Activated CD4-positive, alpha-beta T cell treated with anti-CD3 and anti-CD28 coated beads, Interleukin-10, Interleukin-2, amounts not matched to agents 100 ng/mL and 50 ng/mL, durations not matched to agents 16 hours and 8 hours (primary cell): ENCODE results near the gene POLD4.
"Not testable (repeated sequence)": the region's sequence is repeated elsewhere in the genome, so short reads cannot be mapped to it uniquely, and the experiment has no call there.

ENCODE experiments used
- DNase-seq: peaks from one replicate; pipeline ENCODE4 v3.0.0-alpha.2; 2020

POLD4 gene

DNA sequence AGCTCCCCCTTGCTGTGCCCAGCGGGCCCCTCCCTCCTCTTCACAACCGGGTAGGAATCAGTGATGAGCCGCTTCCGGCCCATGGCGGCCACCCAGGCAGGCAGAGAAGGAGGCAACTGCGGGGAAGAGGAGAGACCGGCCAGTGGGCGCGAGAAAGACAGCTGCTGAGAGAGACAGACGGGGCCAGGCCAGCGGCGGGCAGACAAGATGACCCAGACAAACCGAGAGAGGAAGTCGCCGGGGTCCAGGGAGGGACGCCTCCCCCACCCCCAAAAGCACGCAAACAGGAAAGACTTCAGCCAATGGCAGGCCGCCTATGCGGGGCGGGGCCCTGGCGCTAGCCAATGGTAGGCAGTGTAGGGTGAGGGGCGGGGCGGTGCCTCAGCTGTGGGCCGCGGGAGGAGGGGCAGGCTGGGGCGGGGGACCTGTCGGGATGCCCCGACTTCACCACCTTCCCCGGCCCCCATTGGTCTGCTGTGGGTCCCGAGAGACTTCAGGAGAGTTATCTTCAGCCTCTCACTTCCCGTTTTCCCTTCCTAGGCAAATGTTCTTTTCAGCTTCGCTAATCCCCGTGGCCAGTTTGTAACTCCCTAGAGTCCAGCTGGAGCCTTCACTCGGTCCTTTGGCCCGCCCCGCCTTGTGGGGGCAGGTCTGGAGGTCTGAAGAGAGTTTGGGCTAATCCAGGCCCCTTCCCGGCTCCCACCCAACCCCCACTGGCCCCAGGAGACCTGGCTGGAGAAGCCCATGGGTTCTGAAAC is at the start of gene POLD4:
POLD4 (minus strand) TSS at position 230 of the 758 bp plus-strand sequence; CDS start at position 83, 147 bp downstream.
- peak; percentile 97 for DNase-seq

DNA sequence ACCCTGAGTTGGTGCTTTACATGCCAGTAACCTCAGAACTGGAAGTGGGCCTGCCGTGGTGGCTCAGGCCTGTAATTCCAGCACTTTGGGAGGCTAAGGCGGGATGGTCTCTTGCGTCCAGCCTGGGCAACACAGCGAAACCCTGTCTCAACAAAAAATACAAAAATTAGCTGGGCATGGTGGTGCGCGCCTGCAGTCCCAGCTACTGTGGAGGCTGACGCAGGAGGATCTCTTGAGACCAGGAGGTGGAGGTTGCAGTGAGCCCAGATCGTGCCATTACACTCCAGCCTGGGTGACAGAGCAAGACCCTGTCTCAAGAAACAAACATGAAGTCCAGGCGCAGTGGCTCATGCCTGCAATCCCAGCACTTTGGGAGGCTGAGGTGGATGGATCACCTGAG is 49.7 kb upstream of the POLD4 start:
- not testable (repeated sequence) for DNase-seq

DNA sequence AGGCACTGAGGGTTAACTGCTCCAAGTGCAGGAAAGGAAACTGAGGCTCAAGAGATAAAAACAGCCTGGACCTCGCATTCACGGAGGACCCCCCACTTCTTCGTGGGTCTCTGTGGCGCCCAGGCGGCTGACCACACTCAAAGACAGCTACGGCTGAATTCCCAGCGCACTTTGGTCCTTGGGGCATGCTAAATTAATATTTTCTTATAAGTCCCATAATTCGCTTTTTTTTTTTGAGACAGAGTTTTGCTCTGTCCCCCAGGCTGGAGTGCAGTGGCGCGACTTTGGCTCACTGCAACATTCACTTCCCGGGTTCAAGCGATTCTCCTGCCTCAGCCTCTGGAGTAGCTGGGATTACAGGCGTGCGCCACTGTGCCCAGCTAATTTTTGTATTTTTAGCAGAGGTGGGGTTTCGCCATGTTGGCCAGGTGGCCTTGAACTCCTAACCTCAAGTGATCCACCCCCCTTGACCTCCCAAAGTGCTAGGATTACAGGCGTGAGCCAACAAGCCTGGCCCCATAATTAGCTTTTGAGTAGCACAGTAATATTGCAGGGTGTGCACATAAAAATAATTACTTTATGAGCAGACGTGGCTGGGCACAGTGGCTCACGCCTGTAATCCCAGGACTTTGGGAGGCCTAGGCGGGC is 49.0 kb upstream of the POLD4 start:
- not testable (repeated sequence) for DNase-seq

DNA sequence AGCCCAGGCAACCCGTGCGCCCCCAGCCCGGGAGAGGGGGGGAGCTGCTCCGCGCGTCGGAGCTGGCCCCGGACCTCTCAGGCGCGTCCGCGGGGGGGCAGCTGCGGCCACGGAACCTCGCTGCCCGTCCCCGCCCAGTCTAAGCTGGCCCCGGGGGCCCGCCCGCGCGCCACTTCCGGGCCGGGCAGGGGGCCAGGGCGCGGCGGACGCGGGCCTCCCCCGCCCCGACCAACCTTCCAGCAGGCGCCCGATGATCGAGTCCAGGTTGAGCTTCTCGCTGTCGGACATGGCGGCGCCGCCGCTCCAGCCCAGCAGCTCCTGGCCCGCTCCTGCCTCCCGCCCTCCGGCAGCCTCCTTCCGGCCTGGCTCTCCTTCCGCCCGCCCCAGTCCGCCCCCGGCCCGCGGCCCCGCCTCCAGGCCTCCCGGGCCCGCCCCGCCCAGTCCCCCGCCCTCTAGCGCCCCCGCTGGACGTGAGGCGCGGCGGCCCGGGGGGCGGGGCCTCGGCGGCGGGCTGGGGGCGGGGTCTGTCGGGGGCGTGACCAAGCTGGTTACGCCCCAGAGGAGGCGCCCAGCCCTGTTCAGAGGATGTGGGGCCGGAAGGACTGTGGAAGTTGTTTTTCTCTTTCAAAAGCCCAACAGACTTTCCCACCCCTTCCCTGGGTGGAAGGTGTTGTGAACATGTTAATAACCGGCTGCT is 48.3 kb upstream of the POLD4 start, which contains the start of gene PPP1CA:
PPP1CA (minus strand) TSS at position 364 of the 697 bp plus-strand sequence; CDS start at position 288, 76 bp downstream.
- peak; percentile 94 for DNase-seq

DNA sequence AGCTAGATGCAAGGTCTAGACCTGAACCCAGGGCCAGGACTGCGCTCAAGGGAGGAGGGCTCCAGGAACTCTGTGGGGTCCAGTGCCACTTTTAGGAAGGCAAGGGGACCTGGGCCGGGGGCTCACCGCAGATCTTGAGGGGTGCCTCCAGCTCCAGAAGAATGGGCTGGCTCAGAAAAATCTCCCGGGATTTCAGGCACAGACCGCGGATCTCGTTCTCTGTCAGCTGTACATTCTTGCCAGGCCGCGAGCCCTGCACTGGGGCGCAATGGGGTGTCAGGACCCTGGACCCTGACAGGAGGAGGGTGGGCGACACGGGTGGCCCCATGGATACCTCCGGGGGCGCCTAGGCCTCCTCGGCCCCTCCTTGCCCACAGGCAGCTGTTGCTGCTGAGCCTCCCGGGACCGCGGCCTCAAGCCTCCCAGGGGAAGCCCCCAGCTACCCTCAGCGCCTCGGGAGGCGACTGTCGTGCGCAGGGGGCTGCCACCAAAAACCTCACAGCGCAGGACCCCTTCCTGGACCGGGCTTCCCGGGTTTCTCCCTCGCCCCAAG is 47.7 kb upstream of the POLD4 start:
- no peak for DNase-seq

DNA sequence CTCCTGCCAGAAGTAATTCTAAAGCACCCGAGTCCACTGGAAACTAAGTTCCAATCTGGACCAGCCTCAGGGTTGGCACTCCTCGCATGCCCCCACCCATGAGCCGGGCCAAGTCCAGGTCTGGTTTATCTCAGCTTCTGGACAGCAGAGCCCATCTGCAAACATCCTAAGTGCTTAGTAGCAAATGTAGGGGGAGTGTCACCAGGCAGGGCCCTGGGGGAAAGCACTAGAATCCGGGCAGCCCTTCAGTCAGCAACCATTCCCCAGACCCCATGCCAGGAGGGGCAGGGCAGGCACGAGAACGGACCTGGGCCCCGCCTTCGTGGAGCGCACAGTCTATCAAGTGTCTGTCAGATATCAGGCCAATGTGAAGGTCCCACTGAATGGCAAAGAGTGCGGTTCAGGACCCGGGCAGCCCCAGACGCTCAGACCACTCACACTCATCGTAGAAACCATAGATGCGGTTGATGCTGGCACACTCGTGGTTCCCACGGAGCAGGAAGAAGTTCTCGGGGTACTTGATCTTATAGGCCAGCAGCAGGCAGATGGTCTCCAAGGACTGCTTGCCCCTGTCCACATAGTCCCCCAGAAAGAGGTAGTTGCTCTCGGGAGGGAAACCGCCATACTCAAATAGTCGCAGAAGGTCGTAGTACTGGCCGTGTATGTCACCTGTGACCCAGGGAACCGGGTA is 47.0 kb upstream of the POLD4 start:
- peak; percentile 42 for DNase-seq

DNA sequence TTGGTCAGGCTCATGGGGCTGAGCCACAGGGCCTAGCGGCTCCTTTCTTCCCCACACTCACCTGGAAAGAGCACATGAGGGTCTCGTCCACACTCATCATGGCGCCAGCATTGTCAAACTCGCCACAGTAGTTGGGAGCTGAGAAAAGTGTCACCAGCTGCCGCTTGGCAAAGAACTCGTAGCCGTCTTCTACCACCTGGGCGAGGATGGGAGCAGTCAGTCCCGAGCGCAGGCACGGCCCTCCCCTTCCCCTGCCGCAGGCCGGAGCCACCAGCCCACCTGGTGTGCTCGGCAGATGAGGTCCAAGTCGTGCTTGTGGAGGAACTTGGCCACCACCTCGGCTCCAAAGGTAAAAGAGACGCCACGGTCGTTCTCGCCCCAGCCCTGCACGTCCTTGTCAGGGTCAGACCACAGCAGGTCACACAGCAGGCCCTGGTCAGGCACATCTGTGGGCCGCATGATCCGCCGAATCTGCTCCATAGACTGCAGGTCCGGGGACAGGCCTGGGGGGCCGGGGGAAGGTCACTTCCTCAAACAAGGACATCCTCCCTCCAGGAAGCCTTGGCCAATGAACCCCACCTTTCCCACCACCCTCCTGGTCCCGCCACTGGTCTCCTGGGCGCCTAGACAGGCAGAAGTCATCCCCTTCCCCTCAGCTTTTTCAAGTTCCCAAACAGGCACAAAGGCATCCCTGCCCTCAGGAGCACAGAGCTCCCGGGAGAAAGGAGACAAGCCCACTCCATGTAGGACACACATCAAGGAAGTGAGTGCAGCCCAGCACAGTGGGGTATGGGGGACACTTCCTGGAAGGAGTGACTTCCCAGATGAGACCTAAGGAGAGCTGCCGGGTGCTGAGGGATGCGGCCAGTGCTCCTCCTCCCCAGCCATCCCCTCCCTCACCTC is 45.6 kb upstream of the POLD4 start:
- DNase-seq: no peak

DNA sequence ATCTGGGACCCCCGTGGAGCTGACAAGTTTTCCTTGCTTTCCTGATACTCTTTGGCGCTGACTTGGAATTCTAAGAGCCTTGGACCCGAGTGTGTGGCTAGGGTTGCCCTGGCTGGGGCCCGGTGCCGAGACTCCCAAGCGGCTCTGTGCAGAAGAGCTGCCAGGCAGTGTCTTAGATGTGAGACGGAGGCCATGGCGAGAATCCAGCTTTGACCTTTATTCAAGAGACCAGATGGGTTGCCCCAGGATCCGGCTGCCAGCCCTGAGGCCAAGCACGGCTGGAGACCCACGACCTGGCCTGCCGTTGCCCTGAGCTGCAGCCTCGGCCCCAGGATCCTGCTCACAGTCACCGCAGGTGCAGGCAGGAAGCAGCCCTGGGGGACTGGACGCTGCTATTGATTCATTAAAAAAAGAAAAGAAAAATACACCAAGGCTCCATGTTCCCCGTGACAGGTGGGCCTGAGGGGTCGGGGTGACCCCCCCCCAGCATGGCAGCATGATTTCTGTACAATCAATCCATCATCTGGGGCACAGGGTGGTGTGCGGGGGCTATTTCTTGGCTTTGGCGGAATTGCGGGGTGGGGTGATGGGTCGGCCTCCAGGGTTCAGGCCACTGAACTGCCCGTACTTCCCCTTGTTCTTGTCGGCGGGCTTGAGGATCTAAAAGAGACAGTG is 44.8 kb upstream of the POLD4 start:
- DNase-seq: no peak

DNA sequence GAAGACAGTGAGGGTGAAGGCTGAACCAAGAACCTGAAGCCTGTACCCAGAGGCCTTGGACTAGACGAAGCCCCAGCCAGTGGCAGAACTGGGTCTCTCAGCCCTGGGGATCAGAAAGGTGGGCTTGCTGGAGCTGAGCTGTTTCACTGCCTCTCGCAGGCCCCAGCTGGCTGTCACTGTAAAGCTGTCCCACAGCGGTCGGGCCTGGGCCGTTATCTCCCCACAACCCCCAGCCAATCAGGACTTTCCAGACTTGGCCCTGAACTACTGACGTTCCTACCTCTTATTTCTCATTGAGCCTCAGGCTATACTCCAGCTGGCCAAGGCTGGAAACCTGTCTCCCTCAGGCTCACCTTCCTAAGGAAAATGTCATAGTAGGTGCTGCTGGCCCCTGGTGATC is 44.2 kb upstream of the POLD4 start:
- DNase-seq: no peak

DNA sequence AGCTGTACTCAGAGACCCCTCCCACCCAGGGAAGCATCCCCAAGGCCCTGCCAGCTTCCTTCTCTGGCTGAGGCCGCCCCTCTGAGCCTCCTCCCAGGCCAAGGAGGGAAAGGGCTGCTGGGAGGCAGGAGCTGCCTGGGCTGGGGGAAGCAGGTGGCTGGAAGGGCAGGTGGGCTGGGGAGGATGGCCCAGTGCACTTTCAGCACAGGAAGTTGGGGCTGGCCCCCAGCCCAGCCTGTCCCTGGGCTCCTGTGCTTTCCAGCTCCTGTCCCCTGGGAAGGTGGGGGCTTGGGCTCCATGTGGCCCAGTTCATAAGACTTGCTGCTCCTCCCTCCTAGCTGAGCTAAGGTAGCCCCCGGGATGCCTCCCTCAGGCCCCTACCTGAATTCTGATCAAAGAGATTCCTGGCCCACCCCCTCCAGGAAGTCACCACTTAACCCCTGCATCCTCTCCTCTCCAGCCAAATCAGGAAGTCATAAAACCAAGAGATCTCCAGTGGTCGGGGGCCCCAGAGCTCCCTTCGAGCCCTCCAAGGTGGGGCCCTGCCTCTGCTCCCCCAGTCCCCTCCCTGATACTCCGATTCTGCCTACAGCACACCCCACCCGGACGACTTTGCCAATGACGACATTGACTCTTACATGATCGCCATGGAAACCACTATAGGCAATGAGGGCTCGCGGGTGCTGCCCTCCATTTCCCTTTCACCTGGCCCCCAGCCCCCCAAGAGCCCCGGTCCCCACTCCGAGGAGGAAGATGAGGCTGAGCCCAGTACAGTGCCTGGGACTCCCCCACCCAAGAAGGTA is 43.4 kb upstream of the POLD4 start:
- DNase-seq: no peak

DNA sequence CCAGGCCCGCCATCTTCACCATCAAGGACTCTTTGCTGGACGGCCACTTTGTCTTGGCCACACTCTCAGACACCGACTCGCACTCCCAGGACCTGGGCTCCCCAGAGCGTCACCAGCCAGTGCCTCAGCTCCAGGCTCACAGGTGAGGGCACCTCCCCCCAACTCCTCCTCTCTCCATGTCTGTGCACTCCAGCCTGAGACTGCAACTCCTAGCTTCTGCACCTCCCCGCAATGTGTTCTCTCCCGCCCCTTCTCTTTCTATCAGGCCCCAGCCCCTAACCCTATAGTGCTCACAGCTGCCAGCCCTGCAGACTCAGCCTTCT is 42.9 kb upstream of the POLD4 start:
- no peak for DNase-seq

DNA sequence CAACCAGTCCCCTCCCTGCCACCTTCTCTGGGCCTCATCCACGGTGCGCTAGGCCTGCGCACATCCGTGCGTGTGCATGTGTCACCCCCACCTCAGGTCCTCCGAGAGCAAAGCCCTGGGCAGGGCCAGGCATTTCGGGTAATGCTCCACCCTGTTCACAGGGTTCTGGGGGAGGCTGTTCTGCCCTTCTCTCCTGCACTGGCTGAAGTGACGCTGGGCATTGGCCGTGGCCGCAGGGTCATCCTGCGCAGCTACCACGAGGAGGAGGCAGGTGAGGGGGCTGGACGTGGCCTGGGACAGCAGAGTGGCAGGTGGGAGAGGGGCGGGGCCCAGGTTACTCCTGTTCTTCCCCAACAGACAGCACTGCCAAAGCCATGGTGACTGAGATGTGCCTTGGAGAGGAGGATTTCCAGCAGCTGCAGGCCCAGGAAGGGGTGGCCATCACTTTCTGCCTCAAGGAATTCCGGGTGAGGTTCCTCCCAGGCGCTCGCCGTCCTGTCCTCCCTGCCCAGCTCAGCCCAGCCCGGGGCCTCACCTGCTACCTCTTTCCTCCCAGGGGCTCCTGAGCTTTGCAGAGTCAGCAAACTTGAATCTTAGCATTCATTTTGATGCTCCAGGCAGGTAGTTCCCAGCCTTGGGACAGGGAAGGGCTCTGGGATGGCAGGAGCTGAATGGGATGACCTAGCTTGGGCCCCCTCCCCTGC is 42.4 kb upstream of the POLD4 start:
- DNase-seq: no peak

DNA sequence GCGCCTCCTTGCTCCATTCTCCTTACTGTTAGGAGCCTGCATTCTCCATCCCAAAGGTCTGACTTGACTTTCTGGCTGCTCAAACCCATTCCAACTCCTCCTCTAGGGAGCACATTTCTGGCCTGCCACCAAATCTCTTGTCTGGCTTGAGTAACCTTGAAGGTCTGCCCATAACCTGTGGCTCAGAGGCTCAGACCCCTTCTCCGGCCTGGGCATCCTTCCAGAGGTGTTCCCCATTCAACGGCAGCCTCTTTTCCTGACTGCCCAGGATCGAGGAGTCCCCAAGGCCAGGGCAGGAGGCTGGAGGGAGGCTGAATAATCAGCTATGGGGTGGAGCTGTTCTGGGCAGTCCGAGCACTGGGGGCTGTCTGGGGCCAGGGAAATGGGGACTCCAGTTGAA is 40.6 kb upstream of the POLD4 start:
- DNase-seq: no peak

DNA sequence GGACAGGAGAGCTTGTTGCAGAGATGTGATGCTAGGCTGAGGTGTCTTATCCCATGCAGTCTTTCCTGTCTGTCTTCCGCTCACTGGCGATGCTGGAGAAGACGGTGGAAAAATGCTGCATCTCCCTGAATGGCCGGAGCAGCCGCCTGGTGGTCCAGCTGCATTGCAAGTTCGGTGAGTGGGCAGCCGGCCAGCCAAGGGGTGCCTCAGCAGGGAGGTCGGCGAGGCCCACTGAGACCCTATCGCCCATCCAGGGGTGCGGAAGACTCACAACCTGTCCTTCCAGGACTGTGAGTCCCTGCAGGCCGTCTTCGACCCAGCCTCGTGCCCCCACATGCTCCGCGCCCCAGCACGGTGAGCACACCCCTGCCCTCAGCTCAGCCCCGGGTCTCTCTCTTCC is 40.1 kb upstream of the POLD4 start:
- DNase-seq: no peak

DNA sequence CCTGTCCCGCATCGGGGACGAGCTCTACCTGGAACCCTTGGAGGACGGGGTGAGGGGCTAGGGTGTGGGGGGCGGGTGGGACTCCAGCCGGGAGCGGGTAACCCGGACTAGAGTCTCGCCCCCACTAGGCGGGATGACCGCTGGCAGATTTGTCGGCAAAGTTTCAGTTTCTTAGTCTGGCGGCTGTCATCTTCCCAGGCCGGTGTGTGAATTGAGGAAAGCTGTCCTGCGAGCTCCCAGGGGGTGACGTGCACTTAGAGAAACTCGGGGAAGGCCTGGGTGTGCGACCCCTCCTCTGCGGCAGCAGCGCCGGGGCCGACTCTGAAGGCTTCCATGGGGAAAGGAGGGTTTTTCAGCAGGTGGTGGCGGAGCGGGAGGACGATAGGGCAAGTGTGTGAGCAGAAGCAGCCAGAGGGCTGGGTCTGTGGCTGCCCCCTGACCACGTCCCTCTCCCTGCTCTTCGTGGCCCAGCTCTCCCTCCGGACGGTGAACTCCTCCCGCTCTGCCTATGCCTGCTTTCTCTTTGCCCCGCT is 38.9 kb upstream of the POLD4 start:
- DNase-seq: no peak

DNA sequence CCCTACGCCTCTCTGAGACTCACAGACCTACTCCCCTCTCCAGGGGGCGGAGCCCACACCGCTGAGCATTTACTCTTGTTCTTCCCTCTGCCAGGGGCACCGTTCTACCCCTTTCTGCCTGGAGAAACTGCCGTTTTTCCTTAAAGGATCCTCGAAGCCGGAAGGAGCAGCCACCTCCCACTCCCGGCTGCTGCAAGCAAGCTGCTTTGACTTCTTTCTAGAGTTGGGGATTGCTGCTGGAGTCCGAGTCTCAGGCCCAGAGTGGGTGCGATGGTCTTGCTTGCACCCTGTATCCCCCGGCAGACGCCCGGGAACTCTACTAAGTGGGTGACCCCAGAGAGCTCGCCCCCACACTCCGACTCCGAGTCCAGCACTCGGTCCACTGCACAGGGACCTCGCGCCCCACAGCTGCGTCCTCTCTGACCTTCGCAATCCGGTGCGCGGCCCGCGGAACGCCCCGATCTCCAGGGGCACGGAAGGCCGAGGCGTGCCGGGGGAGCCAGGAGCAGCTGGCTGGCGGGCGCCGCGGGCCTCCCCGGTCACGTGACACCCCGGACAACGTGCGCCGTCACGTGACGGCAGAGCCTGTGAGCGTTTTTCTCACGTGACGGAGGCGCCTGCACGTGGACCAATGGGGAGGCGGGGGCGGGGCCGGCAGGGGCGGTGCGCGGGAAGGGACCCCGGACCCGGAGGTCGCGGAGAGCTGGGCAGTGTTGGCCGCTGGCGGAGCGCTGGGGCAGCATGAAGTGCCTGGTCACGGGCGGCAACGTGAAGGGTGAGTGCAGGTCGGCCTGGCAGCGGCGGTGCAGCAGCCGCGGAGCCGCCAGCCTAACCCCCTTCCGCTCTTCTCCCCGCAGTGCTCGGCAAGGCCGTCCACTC is 38.2 kb upstream of the POLD4 start, which contains the start of gene RAD9A:
RAD9A (plus strand) TSS at position 683 of the 879 bp plus-strand sequence; CDS start at position 742, 59 bp downstream.
- peak; percentile 96 for DNase-seq

DNA sequence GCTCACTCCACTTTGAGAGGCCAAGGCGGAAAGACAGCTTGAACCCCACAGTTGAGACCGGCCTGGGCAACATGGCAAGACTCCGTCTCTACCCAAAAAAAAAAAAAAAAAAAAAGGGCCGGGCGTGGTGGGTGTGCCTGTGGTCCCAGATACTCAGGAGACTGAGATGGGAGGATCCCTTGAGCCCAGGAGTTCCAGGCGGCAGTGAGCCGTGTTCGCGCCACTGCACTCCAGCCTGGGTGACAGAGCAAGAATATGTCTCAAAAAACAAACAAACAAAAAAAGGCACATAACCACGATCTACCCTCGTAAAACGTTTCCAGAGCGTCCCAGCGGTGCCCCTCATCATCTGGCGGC is 37.6 kb upstream of the POLD4 start:
- no peak for DNase-seq

DNA sequence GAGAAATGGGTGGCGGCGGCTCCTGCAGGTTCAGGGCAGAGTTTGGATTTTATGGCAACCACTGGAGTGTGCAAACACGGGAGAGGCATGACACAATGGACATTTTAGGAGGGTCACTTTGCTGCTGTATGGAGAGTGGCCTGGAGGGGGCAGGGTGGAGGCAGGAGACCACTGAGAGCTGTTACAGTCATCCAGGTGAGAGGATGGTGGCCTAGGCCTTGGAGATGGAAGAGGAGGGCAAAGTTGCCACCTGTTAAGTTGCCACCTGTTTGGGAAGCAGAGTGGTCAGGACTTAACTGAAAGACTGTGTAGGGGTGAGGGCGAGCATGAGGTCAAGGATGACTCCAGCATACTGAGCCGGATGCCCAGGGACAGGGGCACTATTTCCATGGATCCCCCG is 36.1 kb upstream of the POLD4 start:
- DNase-seq: peak; percentile 58
